ENCODE measurements around the gene NAV1. TPM values are rescaled to one million over a fixed set of nuclear protein-coding genes. Genes with fewer than 3 reads are reported as not detected.

The NAV1 gene
- total RNA-seq, 1 experiment from 2014 or later = 51.0 TPM

DNA sequence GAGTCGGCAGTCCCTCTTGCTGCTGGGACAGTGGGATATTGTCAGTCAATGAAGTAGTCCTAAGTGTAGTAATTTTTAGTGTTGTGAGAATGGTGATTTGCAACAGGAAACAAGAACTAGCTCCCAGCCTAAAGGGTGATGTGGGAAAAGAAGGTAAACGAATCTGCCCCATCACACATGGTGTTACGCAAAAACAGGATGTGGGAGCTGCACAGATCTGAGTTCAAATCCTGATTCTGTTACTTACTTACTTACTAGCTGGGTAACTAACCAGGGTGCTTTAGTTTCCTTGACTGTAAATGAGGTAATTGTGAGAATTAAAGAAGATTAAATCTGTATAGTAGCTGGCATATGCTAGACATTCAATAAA is 22.3 kb downstream of the NAV1 start (continued):
- TF ChIP-seq, protein P1, sequence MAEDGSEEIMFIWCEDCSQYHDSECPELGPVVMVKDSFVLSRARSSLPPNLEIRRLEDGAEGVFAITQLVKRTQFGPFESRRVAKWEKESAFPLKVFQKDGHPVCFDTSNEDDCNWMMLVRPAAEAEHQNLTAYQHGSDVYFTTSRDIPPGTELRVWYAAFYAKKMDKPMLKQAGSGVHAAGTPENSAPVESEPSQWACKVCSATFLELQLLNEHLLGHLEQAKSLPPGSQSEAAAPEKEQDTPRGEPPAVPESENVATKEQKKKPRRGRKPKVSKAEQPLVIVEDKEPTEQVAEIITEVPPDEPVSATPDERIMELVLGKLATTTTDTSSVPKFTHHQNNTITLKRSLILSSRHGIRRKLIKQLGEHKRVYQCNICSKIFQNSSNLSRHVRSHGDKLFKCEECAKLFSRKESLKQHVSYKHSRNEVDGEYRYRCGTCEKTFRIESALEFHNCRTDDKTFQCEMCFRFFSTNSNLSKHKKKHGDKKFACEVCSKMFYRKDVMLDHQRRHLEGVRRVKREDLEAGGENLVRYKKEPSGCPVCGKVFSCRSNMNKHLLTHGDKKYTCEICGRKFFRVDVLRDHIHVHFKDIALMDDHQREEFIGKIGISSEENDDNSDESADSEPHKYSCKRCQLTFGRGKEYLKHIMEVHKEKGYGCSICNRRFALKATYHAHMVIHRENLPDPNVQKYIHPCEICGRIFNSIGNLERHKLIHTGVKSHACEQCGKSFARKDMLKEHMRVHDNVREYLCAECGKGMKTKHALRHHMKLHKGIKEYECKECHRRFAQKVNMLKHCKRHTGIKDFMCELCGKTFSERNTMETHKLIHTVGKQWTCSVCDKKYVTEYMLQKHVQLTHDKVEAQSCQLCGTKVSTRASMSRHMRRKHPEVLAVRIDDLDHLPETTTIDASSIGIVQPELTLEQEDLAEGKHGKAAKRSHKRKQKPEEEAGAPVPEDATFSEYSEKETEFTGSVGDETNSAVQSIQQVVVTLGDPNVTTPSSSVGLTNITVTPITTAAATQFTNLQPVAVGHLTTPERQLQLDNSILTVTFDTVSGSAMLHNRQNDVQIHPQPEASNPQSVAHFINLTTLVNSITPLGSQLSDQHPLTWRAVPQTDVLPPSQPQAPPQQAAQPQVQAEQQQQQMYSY (CRISPR knock-in tag; IDR thresholded peaks at IDR 0.05) = no peak
- TF ChIP-seq FOXK1 (CRISPR knock-in tag; IDR thresholded peaks at IDR 0.05) = no peak
- TF ChIP-seq NR3C1 (CRISPR knock-in tag; conservative IDR thresholded peaks at IDR 0.05; ENCODE audit: low read depth) = no peak
- no peak for TF ChIP-seq NFATC4 (CRISPR knock-in tag; IDR thresholded peaks at IDR 0.05)
- no peak for TF ChIP-seq TCF7 (CRISPR knock-in tag; IDR thresholded peaks at IDR 0.05; ENCODE audit: low read depth)

DNA sequence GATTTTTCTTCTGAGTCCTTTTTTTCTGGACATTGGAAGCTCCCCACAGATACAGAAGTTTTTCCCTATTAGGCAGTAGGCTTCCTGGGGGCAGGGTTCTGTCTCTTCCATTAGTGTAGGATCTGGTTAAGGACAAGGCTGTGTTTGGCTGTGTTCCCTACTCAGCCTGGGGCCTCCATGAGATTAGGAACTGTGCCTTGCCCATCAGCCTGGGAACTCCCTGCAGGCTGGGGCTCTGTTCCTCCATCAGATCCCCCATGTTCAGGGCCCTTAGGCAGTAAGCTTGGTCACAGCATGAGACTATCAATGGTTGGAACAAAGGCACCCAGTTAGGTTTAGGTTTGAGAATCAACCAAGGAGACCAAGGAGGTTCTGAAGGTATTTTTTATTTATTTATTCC is 22.7 kb downstream of the NAV1 start:
- DNase-seq (ENCODE audit: low spot score) = no peak
- ATAC-seq = no peak
- Mint-ChIP-seq H3K4me1 (peaks cover 20% of the 10 kb centered on the region), H3K27me3 (ENCODE audit: low read depth) (peaks cover 9% of the 10 kb centered on the region), H3K27ac (no peak overlapping the region), H3K36me3 (no peaks in the 10 kb centered on the region), H3K4me3 (no peak overlapping the region), H3K9me3 (no peaks in the 10 kb centered on the region)
- CTCF ChIA-PET = interaction anchor here (0.6 to 7.8 kb wide), 11 partner anchors 16 to 233 kb away, joined by 3 to 155 read pairs (median 4); no protein-coding TSS in a partner anchor
- POLR2A ChIA-PET = no interaction called here
- TF ChIP-seq JUN (CRISPR knock-in tag; IDR thresholded peaks at IDR 0.05) (no peak), CREB1 (CRISPR knock-in tag; IDR thresholded peaks at IDR 0.05) (no peak), CBFB (CRISPR knock-in tag; IDR thresholded peaks at IDR 0.05; ENCODE audit: low read depth) (no peak), ATF3 (CRISPR knock-in tag; conservative IDR thresholded peaks at IDR 0.05) (no peak), MXD4 (CRISPR knock-in tag; IDR thresholded peaks at IDR 0.05; ENCODE audit: borderline replicate concordance) (no peak), ZBTB21 (CRISPR knock-in tag; IDR thresholded peaks at IDR 0.05; ENCODE audit: borderline replicate concordance) (no peak), MYBL2 (CRISPR knock-in tag; IDR thresholded peaks at IDR 0.05) (no peak)
- TF ChIP-seq, protein P2, sequence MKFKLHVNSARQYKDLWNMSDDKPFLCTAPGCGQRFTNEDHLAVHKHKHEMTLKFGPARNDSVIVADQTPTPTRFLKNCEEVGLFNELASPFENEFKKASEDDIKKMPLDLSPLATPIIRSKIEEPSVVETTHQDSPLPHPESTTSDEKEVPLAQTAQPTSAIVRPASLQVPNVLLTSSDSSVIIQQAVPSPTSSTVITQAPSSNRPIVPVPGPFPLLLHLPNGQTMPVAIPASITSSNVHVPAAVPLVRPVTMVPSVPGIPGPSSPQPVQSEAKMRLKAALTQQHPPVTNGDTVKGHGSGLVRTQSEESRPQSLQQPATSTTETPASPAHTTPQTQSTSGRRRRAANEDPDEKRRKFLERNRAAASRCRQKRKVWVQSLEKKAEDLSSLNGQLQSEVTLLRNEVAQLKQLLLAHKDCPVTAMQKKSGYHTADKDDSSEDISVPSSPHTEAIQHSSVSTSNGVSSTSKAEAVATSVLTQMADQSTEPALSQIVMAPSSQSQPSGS (CRISPR knock-in tag; IDR thresholded peaks at IDR 0.05; ENCODE audit: borderline replicate concordance, low read depth) = no peak

DNA sequence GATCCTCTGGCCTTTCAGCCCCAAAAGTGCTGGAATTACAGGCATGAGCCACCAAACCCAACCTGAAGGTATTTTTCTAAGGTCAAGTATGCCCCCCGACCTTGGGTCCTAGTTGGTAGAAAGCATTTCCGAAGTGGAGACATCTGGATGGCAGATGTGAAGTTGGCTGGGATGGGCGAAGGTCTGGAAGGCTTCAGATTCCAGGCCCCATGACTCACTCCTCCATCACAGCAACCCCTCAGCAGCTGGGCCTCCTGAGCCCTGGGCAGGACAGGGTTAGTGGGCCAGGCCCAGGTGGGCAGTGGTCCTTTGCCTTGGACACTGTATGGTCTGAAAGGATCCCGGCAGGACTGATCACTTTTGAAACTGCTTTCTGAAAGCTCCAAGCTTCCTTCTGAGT is 23.3 kb downstream of the NAV1 start:
- peaks cover 17% of the 10 kb centered on the region for H3K4me1 Mint-ChIP-seq
- H3K4me3 Mint-ChIP-seq = no peak overlapping the region
- H3K36me3 Mint-ChIP-seq = no peaks in the 10 kb centered on the region
- TF ChIP-seq CREB1 (CRISPR knock-in tag; IDR thresholded peaks at IDR 0.05) = no peak
- no peak for TF ChIP-seq NFE2L1 (CRISPR knock-in tag; IDR thresholded peaks at IDR 0.05)
- TF ChIP-seq SMAD3 (CRISPR knock-in tag; IDR thresholded peaks at IDR 0.05; ENCODE audit: borderline replicate concordance) = no peak
- TF ChIP-seq, protein P3, sequence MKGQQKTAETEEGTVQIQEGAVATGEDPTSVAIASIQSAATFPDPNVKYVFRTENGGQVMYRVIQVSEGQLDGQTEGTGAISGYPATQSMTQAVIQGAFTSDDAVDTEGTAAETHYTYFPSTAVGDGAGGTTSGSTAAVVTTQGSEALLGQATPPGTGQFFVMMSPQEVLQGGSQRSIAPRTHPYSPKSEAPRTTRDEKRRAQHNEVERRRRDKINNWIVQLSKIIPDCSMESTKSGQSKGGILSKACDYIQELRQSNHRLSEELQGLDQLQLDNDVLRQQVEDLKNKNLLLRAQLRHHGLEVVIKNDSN (CRISPR knock-in tag; IDR thresholded peaks at IDR 0.05) = no peak
- ChIA-PET CTCF (interaction anchor here (0.6 to 7.8 kb wide), 8 partner anchors 20 to 230 kb away, joined by 3 to 155 read pairs (median 6); no protein-coding TSS in a partner anchor), POLR2A (interaction anchor here (0.9 kb wide), 1 partner anchor 157 kb away, joined by 3 read pairs; no protein-coding TSS in a partner anchor)
- no peak for DNase-seq (ENCODE audit: low spot score)
- ATAC-seq = no peak
- no peak overlapping the region for H3K27ac Mint-ChIP-seq
- peaks cover 9% of the 10 kb centered on the region for H3K27me3 Mint-ChIP-seq (ENCODE audit: low read depth)
- H3K9me3 Mint-ChIP-seq = no peaks in the 10 kb centered on the region
